ENCODE results near the gene C16orf95. TPM values are rescaled to one million over a fixed set of nuclear protein-coding genes. Genes with fewer than 3 reads are reported as not detected.
"Not testable (repeated sequence)": the region's sequence is repeated elsewhere in the genome, so short reads cannot be mapped to it uniquely, and the experiment has no call there.

Gene C16orf95
- total RNA-seq, 4 donors from 2014 or later, result 0.54 to 1.3 (median 0.54) TPM; not detected in 1

GRCh38 chr16:87265261-87265660 is 51.9 kb downstream of the C16orf95 start:
- WGBS, 2 donors, result 80 to 91% methylated on average over 4 of the region's 4 CpGs

GRCh38 chr16:87264634-87265033 is 52.6 kb downstream of the C16orf95 start:
- H3K9me3 ChIP-seq, result no peaks in the 10 kb centered on the region
- intact Hi-C loops (cut with DNase I), result no loop called here
- H3K4me3 ChIP-seq (replicated peaks in 1 of 3), result no peak overlapping the region
- no peaks in the 10 kb centered on the region for H3K36me3 ChIP-seq
- no peaks in the 10 kb centered on the region for H3K27me3 ChIP-seq
- H3K4me1 ChIP-seq, result peaks cover 0 to 7% of the 10 kb centered on the region in 2 donors
- 38 to 54% methylated on average over 2 of the region's 2 CpGs for WGBS, 2 donors
- H3K27ac ChIP-seq, result no peak overlapping the region
- TF ChIP-seq POLR2A (IDR thresholded peaks at IDR 0.05), result no peak
- TF ChIP-seq, protein P1, sequence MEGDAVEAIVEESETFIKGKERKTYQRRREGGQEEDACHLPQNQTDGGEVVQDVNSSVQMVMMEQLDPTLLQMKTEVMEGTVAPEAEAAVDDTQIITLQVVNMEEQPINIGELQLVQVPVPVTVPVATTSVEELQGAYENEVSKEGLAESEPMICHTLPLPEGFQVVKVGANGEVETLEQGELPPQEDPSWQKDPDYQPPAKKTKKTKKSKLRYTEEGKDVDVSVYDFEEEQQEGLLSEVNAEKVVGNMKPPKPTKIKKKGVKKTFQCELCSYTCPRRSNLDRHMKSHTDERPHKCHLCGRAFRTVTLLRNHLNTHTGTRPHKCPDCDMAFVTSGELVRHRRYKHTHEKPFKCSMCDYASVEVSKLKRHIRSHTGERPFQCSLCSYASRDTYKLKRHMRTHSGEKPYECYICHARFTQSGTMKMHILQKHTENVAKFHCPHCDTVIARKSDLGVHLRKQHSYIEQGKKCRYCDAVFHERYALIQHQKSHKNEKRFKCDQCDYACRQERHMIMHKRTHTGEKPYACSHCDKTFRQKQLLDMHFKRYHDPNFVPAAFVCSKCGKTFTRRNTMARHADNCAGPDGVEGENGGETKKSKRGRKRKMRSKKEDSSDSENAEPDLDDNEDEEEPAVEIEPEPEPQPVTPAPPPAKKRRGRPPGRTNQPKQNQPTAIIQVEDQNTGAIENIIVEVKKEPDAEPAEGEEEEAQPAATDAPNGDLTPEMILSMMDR (IDR thresholded peaks at IDR 0.05), result no peak
- no peak for DNase-seq

More at GRCh38 chr16:87265261-87265660, 51.9 kb downstream of the C16orf95 start:
- TF ChIP-seq POLR2A (IDR thresholded peaks at IDR 0.05), result no peak
- TF ChIP-seq, protein P1 (IDR thresholded peaks at IDR 0.05), result no peak
- intact Hi-C loops (cut with DNase I), result no loop called here
- DNase-seq, result no peak
- Histone ChIP-seq H3K27ac (no peak overlapping the region), H3K4me3 (replicated peaks in 1 of 3) (no peak overlapping the region), H3K9me3 (no peaks in the 10 kb centered on the region), H3K36me3 (no peaks in the 10 kb centered on the region), H3K27me3 (no peaks in the 10 kb centered on the region), H3K4me1 (peaks cover 0 to 7% of the 10 kb centered on the region in 2 donors)

DNA sequence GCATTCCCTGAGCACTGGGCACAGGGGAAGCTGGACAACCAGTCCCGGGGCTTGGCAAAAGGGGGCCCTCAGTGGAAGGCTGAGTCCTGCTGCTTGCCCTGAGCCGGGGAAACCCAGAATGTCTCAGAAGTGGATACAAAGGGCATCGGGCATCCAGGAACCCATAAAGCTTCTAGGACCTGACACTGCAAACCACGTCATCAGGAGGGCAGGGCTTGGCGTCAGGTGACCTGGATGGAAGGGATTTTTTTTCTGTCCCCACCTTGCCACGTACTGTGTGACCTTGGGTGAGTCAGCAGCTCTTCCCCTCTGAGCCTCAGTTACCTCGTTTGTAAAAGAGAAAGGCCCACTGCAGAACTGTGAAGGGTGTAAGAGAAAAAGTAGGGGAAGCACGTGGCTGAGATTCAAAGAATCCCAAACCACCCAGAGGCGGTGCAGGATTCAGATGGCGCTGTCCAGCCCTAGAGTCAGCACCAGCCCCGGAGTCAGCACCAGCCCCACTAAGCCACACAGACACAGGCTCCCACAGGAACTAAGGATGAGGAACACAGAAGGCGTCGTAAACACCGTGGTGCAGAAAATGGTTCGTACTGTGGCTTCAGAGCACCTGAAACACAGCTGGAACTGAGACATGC is 53.7 kb downstream of the C16orf95 start:
- 80 to 87% methylated on average over 15 of the region's 15 CpGs for WGBS, 2 donors
- DNase-seq, result no peak
- Histone ChIP-seq H3K4me1 (peaks cover 0 to 7% of the 10 kb centered on the region in 2 donors), H3K27me3 (no peaks in the 10 kb centered on the region), H3K9me3 (no peaks in the 10 kb centered on the region), H3K27ac (no peak overlapping the region), H3K4me3 (replicated peaks in 1 of 3) (no peak overlapping the region), H3K36me3 (no peaks in the 10 kb centered on the region)
- intact Hi-C loops (cut with DNase I), result no loop called here
- no peak for TF ChIP-seq POLR2A (IDR thresholded peaks at IDR 0.05)
- TF ChIP-seq, protein P1 (IDR thresholded peaks at IDR 0.05), result no peak

- Histone ChIP-seq H3K4me1 (no peaks in the 10 kb centered on the region), H3K36me3 (no peaks in the 10 kb centered on the region), H3K9me3 (no peaks in the 10 kb centered on the region), H3K4me3 (replicated peaks in 1 of 3) (no peak overlapping the region), H3K27ac (no peak overlapping the region), H3K27me3 (no peaks in the 10 kb centered on the region)
- no peak for TF ChIP-seq POLR2A (IDR thresholded peaks at IDR 0.05)
- TF ChIP-seq, protein P1 (IDR thresholded peaks at IDR 0.05), result no peak
- WGBS, 2 donors, result 90 to 91% methylated on average over 6 of the region's 6 CpGs
- intact Hi-C loops (cut with DNase I), result no loop called here
- no peak for DNase-seq
Measured at GRCh38 chr16:87259431-87259830, 57.8 kb downstream of the C16orf95 start.

DNA sequence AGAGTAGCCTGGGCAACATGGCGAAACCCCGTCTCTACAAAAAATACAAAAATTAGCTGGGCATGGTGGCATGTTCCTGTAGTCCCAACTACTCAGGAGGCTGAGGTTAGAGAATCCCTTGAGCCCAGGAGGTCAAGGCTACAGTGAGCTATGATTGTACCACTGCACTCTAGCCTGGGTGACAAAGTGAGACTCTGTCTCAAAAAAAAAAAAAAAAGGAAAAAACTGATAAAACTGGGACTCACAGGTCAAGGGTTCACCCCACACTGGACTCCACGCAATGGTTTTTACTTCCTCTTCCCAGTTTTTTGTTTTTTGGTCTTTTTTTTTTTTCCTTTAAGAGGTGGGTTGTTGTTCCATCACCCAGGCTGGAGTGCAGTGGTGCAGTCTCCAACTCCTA is 58.5 kb downstream of the C16orf95 start:
- H3K36me3 ChIP-seq; intact Hi-C loops (cut with DNase I); H3K4me1 ChIP-seq; H3K27ac ChIP-seq; H3K9me3 ChIP-seq; H3K27me3 ChIP-seq; H3K4me3 ChIP-seq (replicated peaks in 1 of 3); DNase-seq: not testable (repeated sequence)
- 89 to 90% methylated on average over 3 of the region's 3 CpGs for WGBS, 2 donors
